ENCODE results near the gene TRAK2. TPM values are rescaled to one million over a fixed set of nuclear protein-coding genes. Genes with fewer than 3 reads are reported as not detected.
A peak's percentile ranks its signal among the peaks of the same experiment; 100 is the strongest.

TRAK2 gene
- 21.0 and 32.4 TPM in 2 replicates for total RNA-seq (2016; rRNA removed; fragmentation: Illumina TruSeq; extraction: Trizol)
- total RNA-seq (2016; cell fraction: cytosol; rRNA removed; fragmentation: Illumina TruSeq; extraction: Trizol; ENCODE audit: low read depth): 7.5 and 7.9 TPM in 2 replicates
- total RNA-seq (2016; cell fraction: insoluble cytoplasmic fraction; rRNA removed; fragmentation: Illumina TruSeq; extraction: Trizol): 19.5 and 29.4 TPM in 2 replicates
- total RNA-seq (2016; cell fraction: membrane; rRNA removed; fragmentation: Illumina TruSeq; extraction: Trizol): 30.0 and 33.2 TPM in 2 replicates
- total RNA-seq (2016; cell fraction: nucleus; rRNA removed; fragmentation: Illumina TruSeq; extraction: Trizol): 26.8 and 28.3 TPM in 2 replicates
- polyA plus RNA-seq (2011; rRNA removed): 7.7 and 8.9 TPM in 2 replicates
- 4.1 and 6.4 TPM in 2 replicates for polyA plus RNA-seq (2011; cell fraction: cytosol; rRNA removed)
- polyA plus RNA-seq (2011; cell fraction: nucleus; rRNA removed): 9.3 and 10.7 TPM in 2 replicates
- polyA plus RNA-seq (2012): 7.2 and 8.6 TPM in 2 replicates
- polyA plus RNA-seq (2016; cell fraction: cytosol; fragmentation: Illumina TruSeq; extraction: Trizol; ENCODE audit: low read depth): 3.4 and 4.8 TPM in 2 replicates
- polyA plus RNA-seq (2016; cell fraction: insoluble cytoplasmic fraction; fragmentation: Illumina TruSeq; extraction: Trizol; ENCODE audit: low read depth): 15.6 and 16.6 TPM in 2 replicates
- 11.2 and 11.7 TPM in 2 replicates for polyA plus RNA-seq (2016; cell fraction: membrane; fragmentation: Illumina TruSeq; extraction: Trizol; ENCODE audit: low read depth)
- 16.4 and 17.3 TPM in 2 replicates for polyA plus RNA-seq (2016; cell fraction: nucleus; fragmentation: Illumina TruSeq; extraction: Trizol; ENCODE audit: insufficient read depth, low read depth)
- polyA minus RNA-seq (2011; rRNA and poly(A)+ RNA removed; ENCODE audit: low replicate concordance): 11.7 and 20.5 TPM in 2 replicates
- polyA minus RNA-seq (2011; cell fraction: cytosol; rRNA and poly(A)+ RNA removed): 8.0 and 9.8 TPM in 2 replicates
- 45.7 and 50.8 TPM in 2 replicates for polyA minus RNA-seq (2011; cell fraction: nucleus; rRNA and poly(A)+ RNA removed)
- percentile 73 among the genes with signal in this experiment for Bru-seq, nascent RNA
- percentile 72 among the genes with signal in this experiment for BruChase-seq, experiment 1, labeled RNA remaining after a 6-hour chase
- BruChase-seq, experiment 2, labeled RNA remaining after a 2-hour chase: percentile 69 among the genes with signal in this experiment
- long read RNA-seq, experiment 1, full-length matches to known transcripts: 3 of 9 reads
- long read RNA-seq, experiment 1, partial matches to known transcripts: 4 of 9 reads
- long read RNA-seq, experiment 1, other reads (novel, unspliced or antisense): 2 of 9 reads
- long read RNA-seq, experiment 2, full-length matches to known transcripts: 5 of 25 reads
- long read RNA-seq, experiment 2, partial matches to known transcripts: 2 of 25 reads
- long read RNA-seq, experiment 2, other reads (novel, unspliced or antisense): 18 of 25 reads

GRCh38 chr2:201451292-201452057, at the start of gene TRAK2, which contains the start of gene STRADB:
Gene TRAK2 (minus strand): TSS chr2:201451458. CDS start chr2:201420507, 30,951 bp downstream.
Gene STRADB (plus strand): TSS chr2:201451740. CDS start chr2:201454841, 3,101 bp downstream.
- intact Hi-C loops (cut with micrococcal nuclease; ENCODE audit: unreplicated experiment) (loop anchor here (2.0 to 5.0 kb wide), 3 partner anchors 45 to 219 kb away; partner anchors contain the start of gene TMEM237), in situ Hi-C loops (cut with HindIII; ENCODE audit: extremely low pct_ligation_motif_present, low pct_unique_long_range_greater_than_20kb) (no loop called here)
- Histone ChIP-seq H2AFZ (ENCODE audit: low read length) (peak within 1 kb of the TSS; percentile 67), H3K27me3 (ENCODE audit: control insufficient read depth in 1 of 2, insufficient read depth in 2 of 2, low read length in 2 of 2) (no peaks in the 10 kb centered on the region; a peak in 2 of 5 replicates), H3K9ac (ENCODE audit: insufficient read depth, low read depth, low read length) (peak within 1 kb of the TSS; percentile 86), H3K4me3 (replicated peaks in 1 of 3; ENCODE audit: insufficient read depth in 1 of 3, low read depth in 2 of 3, low read length in 3 of 3) (peak within 1 kb of the TSS; percentile 87 to 100 (median 99)), H3K79me2 (ENCODE audit: insufficient read depth, low read length) (peaks cover 30% of the 10 kb centered on the region), H3K27ac (ENCODE audit: extremely low read length, insufficient read depth, low read length) (peak within 1 kb of the TSS; percentile 81), H3K4me2 (ENCODE audit: low read depth, low read length) (peak within 1 kb of the TSS; percentile 84), H4K20me1 (ENCODE audit: insufficient read depth, low read length) (no peaks in the 10 kb centered on the region), H3K9me3 (ENCODE audit: low read length) (no peaks in the 10 kb centered on the region), H3K4me1 (ENCODE audit: insufficient read depth, low read length) (peaks cover 72% of the 10 kb centered on the region), H3K36me3 (replicated peaks in 1 of 2; ENCODE audit: control insufficient read depth in 1 of 2, insufficient read depth in 2 of 2, low read length in 2 of 2) (no peaks in the 10 kb centered on the region)
- FAIRE-seq (peak; percentile 43), DNase-seq (ENCODE audit: low spot score) (peak; percentile 95), ATAC-seq (peak; percentile 93)
- CTCF ChIA-PET (ENCODE audit: low intra/inter-chr PET ratio, low total read pairs): no interaction called here
- no TSS peak for BruUV-seq (replicated peaks)
- WGBS (ENCODE audit: low lambda C conversion rate): 1% methylated on average over 57 of the region's 78 CpGs
- POLR2A ChIA-PET: interaction anchor here (0.6 to 2.4 kb wide), 19 partner anchors 11 to 942 kb away, joined by 3 to 20 read pairs (median 4); partner anchors contain the start of genes ALS2 and CASP8
- TF ChIP-seq ZNF567 (CRISPR knock-in tag; IDR thresholded peaks at IDR 0.05; ENCODE audit: borderline replicate concordance) (0 out of 2 replicates have a peak, but pooled peaks have one; percentile 14), ZNF878 (CRISPR knock-in tag; IDR thresholded peaks at IDR 0.05) (no peak), NFYB (CRISPR knock-in tag; IDR thresholded peaks at IDR 0.05) (peak; percentile 70), ZBTB3 (CRISPR knock-in tag; IDR thresholded peaks at IDR 0.05; ENCODE audit: borderline replicate concordance, low read depth) (peak; percentile 87), NAIF1 (CRISPR knock-in tag; IDR thresholded peaks at IDR 0.05; ENCODE audit: borderline replicate concordance) (peak; percentile 57; the same call in 1 of the 2 replicates), TEAD3 (CRISPR knock-in tag; optimal IDR thresholded peaks at IDR 0.05; ENCODE audit: borderline replicate concordance) (peak; percentile 61), MAFK (conservative IDR thresholded peaks at IDR 0.05 in 1 of 2, IDR thresholded peaks at IDR 0.05 in 1 of 2; ENCODE audit: low read length in 2 of 2) (no peak), GATA4 (IDR thresholded peaks at IDR 0.05; ENCODE audit: borderline replicate concordance, low read depth) (peak; percentile 83), ZNF274 (CRISPR knock-in tag; IDR thresholded peaks at IDR 0.05) (peak; percentile 44), RAD21 (CRISPR knock-in tag; IDR thresholded peaks at IDR 0.05) (peak; percentile 65; the same call in 1 of the 2 replicates), ZSCAN31 (CRISPR knock-in tag; IDR thresholded peaks at IDR 0.05; ENCODE audit: low read depth) (peak; percentile 98), PHF8 (CRISPR knock-in tag; IDR thresholded peaks at IDR 0.05) (peak; percentile 91), KLF13 (CRISPR knock-in tag; IDR thresholded peaks at IDR 0.05) (no peak), U2AF1 (optimal IDR thresholded peaks at IDR 0.05; ENCODE audit: low read depth, low read length) (no peak)

All from HepG2 (cell line).